Measurements from ENCODE around the gene DLX2. TPM values are rescaled to one million over a fixed set of nuclear protein-coding genes. Genes with fewer than 3 reads are reported as not detected.

The DLX2 gene
- total and polyA plus RNA-seq, 4 donors: 0.01 to 0.26 TPM; not detected in 2

GRCh38 chr2:172091761-172092566 lies 10.7 kb downstream of the DLX2 start:
- Histone ChIP-seq H3K9me3 (ENCODE audit: control insufficient read depth in 4 of 4, insufficient read depth in 3 of 4, low read length in 3 of 4) (peaks cover 0 to 17% (median 0%) of the 10 kb centered on the region in 4 donors), H3K4me3 (no peak overlapping the region), H3K27me3 (ENCODE audit: control insufficient read depth in 3 of 3, insufficient read depth in 3 of 3, low read length in 2 of 3) (peaks cover 17 to 99% (median 87%) of the 10 kb centered on the region in 3 donors), H3K27ac (ENCODE audit: low read depth in 1 of 2, low read length in 1 of 2) (no peak overlapping the region), H3K36me3 (ENCODE audit: control insufficient read depth in 4 of 4, insufficient read depth in 4 of 4, low read length in 4 of 4) (no peaks in the 10 kb centered on the region), H3K9ac (ENCODE audit: insufficient read depth in 1 of 2, low read length in 2 of 2) (no peak overlapping the region), H3K4me1 (ENCODE audit: control insufficient read depth in 5 of 5, insufficient read depth in 5 of 5, low read length in 5 of 5) (peaks cover 0 to 19% (median 8%) of the 10 kb centered on the region in 5 donors)
- no peak for TF ChIP-seq CTCF (IDR thresholded peaks at IDR 0.05; ENCODE audit: control extremely low read depth, extremely low read depth)
- DNase-seq (peak in 2 of 3 donors; percentile 12 to 21), ATAC-seq (ENCODE audit: insufficient read depth, low FRiP score) (no peak)
- whole genome bisulfite sequencing, 2 donors: 12 to 16% methylated on average over 11 of the region's 11 CpGs

- Histone ChIP-seq H3K4me1 (ENCODE audit: control insufficient read depth in 5 of 5, insufficient read depth in 5 of 5, low read length in 5 of 5) (peaks cover 0 to 19% (median 8%) of the 10 kb centered on the region in 5 donors), H3K9me3 (ENCODE audit: control insufficient read depth in 4 of 4, insufficient read depth in 3 of 4, low read length in 3 of 4) (peaks cover 0 to 17% (median 0%) of the 10 kb centered on the region in 4 donors), H3K9ac (ENCODE audit: insufficient read depth in 1 of 2, low read length in 2 of 2) (no peak overlapping the region), H3K27me3 (ENCODE audit: control insufficient read depth in 3 of 3, insufficient read depth in 3 of 3, low read length in 2 of 3) (peaks cover 17 to 99% (median 89%) of the 10 kb centered on the region in 3 donors), H3K36me3 (ENCODE audit: control insufficient read depth in 4 of 4, insufficient read depth in 4 of 4, low read length in 4 of 4) (no peaks in the 10 kb centered on the region), H3K27ac (ENCODE audit: low read depth in 1 of 2, low read length in 1 of 2) (no peak overlapping the region), H3K4me3 (no peak overlapping the region)
- WGBS, 2 donors: 8 to 12% methylated on average over 13 of the region's 13 CpGs
- no peak for TF ChIP-seq CTCF (IDR thresholded peaks at IDR 0.05; ENCODE audit: control extremely low read depth, extremely low read depth)
- ATAC-seq (ENCODE audit: insufficient read depth, low FRiP score) (no peak), DNase-seq (peak in 2 of 3 donors; percentile 14 to 28)
These were observed 11.6 kb downstream of the DLX2 start for GRCh38 chr2:172091000-172091641.

GRCh38 chr2:172090044-172090961 lies 12.4 kb downstream of the DLX2 start:
- WGBS, 2 donors: 7 to 8% methylated on average over 39 of the region's 39 CpGs
- peak in 2 of 3 donors; percentile 3 to 15 for DNase-seq
- no peak for ATAC-seq (ENCODE audit: insufficient read depth, low FRiP score)
- Histone ChIP-seq H3K4me1 (ENCODE audit: control insufficient read depth in 5 of 5, insufficient read depth in 5 of 5, low read length in 5 of 5) (peaks cover 0 to 19% (median 4%) of the 10 kb centered on the region in 5 donors), H3K4me3 (no peak overlapping the region), H3K27ac (ENCODE audit: low read depth in 1 of 2, low read length in 1 of 2) (no peak overlapping the region), H3K9ac (ENCODE audit: insufficient read depth in 1 of 2, low read length in 2 of 2) (no peak overlapping the region), H3K36me3 (ENCODE audit: control insufficient read depth in 4 of 4, insufficient read depth in 4 of 4, low read length in 4 of 4) (no peaks in the 10 kb centered on the region), H3K27me3 (ENCODE audit: control insufficient read depth in 3 of 3, insufficient read depth in 3 of 3, low read length in 2 of 3) (peaks cover 17 to 99% (median 91%) of the 10 kb centered on the region in 3 donors), H3K9me3 (ENCODE audit: control insufficient read depth in 4 of 4, insufficient read depth in 3 of 4, low read length in 3 of 4) (peaks cover 0 to 21% (median 0%) of the 10 kb centered on the region in 4 donors)
- no peak for TF ChIP-seq CTCF (IDR thresholded peaks at IDR 0.05; ENCODE audit: control extremely low read depth, extremely low read depth)

Measured in lung (tissue), 12 donors.